Trophoblast cell (in vitro differentiated cells and primary cell): ENCODE measurements around the gene FAM193A.
"Not testable (repeated sequence)": the region's sequence is repeated elsewhere in the genome, so short reads cannot be mapped to it uniquely, and the experiment has no call there.

Experiments
- DNase-seq, 2 donors: peaks; one replicate each; pipeline ENCODE4 v3.0.0-alpha.2; 2016
- H2AFZ ChIP-seq: 2 replicates; pipeline ENCODE4 v1.6.1; 2013; ENCODE audit warnings: low read length, moderate library complexity, mild to moderate bottlenecking; ENCODE audit not compliant: insufficient read depth, poor library complexity
- H2AK5ac ChIP-seq: 2 replicates; pipeline ENCODE4 v1.6.1; 2013; ENCODE audit warnings: mild to moderate bottlenecking, low read length
- H2BK120ac ChIP-seq: 2 replicates; pipeline ENCODE4 v1.6.1; 2013; ENCODE audit warnings: low read length, mild to moderate bottlenecking, moderate library complexity; ENCODE audit not compliant: insufficient read depth, poor library complexity
- H2BK12ac ChIP-seq: 2 replicates; pipeline ENCODE4 v1.6.1; 2013; ENCODE audit warnings: mild to moderate bottlenecking, low read length, moderate library complexity
- H2BK5ac ChIP-seq: 2 replicates; pipeline ENCODE4 v1.6.1; 2013; ENCODE audit warnings: low read length, low read depth, moderate library complexity, mild to moderate bottlenecking; ENCODE audit not compliant: poor library complexity
- H3K14ac ChIP-seq: 2 replicates; pipeline ENCODE4 v1.6.1; 2013; ENCODE audit warnings: mild to moderate bottlenecking, low read length
- H3K18ac ChIP-seq: 2 replicates; pipeline ENCODE4 v1.6.1; 2013; ENCODE audit warnings: mild to moderate bottlenecking, low read length
- H3K23ac ChIP-seq: 2 replicates; pipeline ENCODE4 v1.6.1; 2013; ENCODE audit warnings: low read length
- H3K27ac ChIP-seq: 2 replicates; pipeline ENCODE4 v1.5.1; 2013; ENCODE audit warnings: low read depth, mild to moderate bottlenecking, inconsistent platforms, low read length, moderate library complexity
- H3K27me3 ChIP-seq: 2 replicates; pipeline ENCODE4 v1.6.1; 2013; ENCODE audit warnings: inconsistent platforms, mild to moderate bottlenecking, low read length, moderate library complexity; ENCODE audit not compliant: insufficient read depth
- H3K36me3 ChIP-seq, 2 experiments: 1 replicate in 1 of 2; 2 replicates in 1 of 2; pipeline ENCODE4 v1.6.1; 2013; ENCODE audit warnings: low read length in 2 of 2, mild to moderate bottlenecking in 2 of 2, moderate library complexity in 1 of 2; ENCODE audit not compliant: insufficient read depth in 2 of 2, control insufficient read depth in 1 of 2
- H3K4ac ChIP-seq: 2 replicates; pipeline ENCODE4 v1.6.1; 2013; ENCODE audit warnings: low read depth, mild to moderate bottlenecking, low read length, moderate library complexity
- H3K4me1 ChIP-seq, 2 experiments: 1 replicate in 1 of 2; 2 replicates in 1 of 2; pipeline ENCODE4 v1.6.1; 2013; ENCODE audit warnings: low read length in 2 of 2, mild to moderate bottlenecking in 2 of 2, moderate library complexity in 1 of 2; ENCODE audit not compliant: insufficient read depth in 2 of 2, control insufficient read depth in 1 of 2
- H3K4me2 ChIP-seq: 2 replicates; pipeline ENCODE4 v1.6.1; 2013; ENCODE audit warnings: inconsistent platforms, mild to moderate bottlenecking, low read length, moderate library complexity
- H3K4me3 ChIP-seq: 2 replicates; pipeline ENCODE4 v1.5.1; 2013; ENCODE audit warnings: mild to moderate bottlenecking, low read depth, low read length, inconsistent platforms
- H3K79me1 ChIP-seq: one replicate; pipeline ENCODE4 v1.6.1; 2013; ENCODE audit warnings: low read length
- H3K79me2 ChIP-seq: 2 replicates; pipeline ENCODE4 v1.6.1; 2013; ENCODE audit warnings: low read length, mild to moderate bottlenecking; ENCODE audit not compliant: control insufficient read depth, insufficient read depth, poor library complexity
- H3K9ac ChIP-seq: 2 replicates; pipeline ENCODE4 v1.6.1; 2013; ENCODE audit warnings: mild to moderate bottlenecking, low read length
- H3K9me3 ChIP-seq: 2 replicates; pipeline ENCODE4 v1.6.1; 2013; ENCODE audit warnings: low read depth, mild to moderate bottlenecking, control low read depth, inconsistent platforms, low read length; ENCODE audit not compliant: insufficient read depth
- H4K12ac ChIP-seq: 2 replicates; pipeline ENCODE4 v1.6.1; 2013; ENCODE audit warnings: low read depth, mild to moderate bottlenecking, low read length, moderate library complexity
- H4K8ac ChIP-seq: 2 replicates; pipeline ENCODE4 v1.6.1; 2013; ENCODE audit warnings: low read depth, mild to moderate bottlenecking, low read length, moderate library complexity
- H4K91ac ChIP-seq: one replicate; pipeline ENCODE4 v1.6.1; 2013; ENCODE audit warnings: low read depth, mild to moderate bottlenecking, low read length, moderate library complexity
- WGBS: extraction: QIAGEN DNeasy Blood & Tissue Kit; methylation state at CpG from one replicate; pipeline ENCODE4 v1.1.7; 2013; ENCODE audit warnings: missing lambda C conversion rate; ENCODE audit not compliant: insufficient read length, insufficient coverage; ENCODE audit errors: extremely low coverage; 5-methylcytosine and 5-hydroxymethylcytosine counted together

Gene FAM193A

DNA sequence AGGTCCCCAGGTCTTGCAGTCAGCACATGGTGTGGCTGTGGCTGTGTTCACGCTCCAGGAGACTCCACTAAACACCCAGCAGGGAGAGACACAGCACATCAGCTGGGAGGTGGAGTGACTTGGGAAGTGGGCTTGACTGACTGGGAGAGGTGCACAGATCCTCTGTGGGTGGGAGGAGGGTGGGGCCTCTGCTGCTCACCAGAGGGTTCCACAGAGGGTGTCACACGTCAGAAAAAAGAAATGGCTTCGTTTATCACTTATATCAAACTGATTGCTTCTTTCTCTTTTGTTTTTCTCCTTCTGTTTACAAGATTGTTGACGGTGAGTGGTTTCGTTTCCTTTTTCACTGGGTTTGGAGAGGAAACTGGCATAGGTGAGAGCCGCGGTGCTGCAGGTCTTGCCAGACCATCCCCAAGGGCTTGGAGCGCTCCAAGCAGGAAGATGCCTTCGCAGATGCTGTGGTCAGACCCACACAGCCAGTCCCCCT, 24.8 kb upstream of the FAM193A start:
- H2BK120ac ChIP-seq: no peak overlapping the region
- H3K4me1 ChIP-seq: no peaks in the 10 kb centered on the region
- H3K79me2 ChIP-seq: no peaks in the 10 kb centered on the region
- H3K4me2 ChIP-seq: no peak overlapping the region
- H3K23ac ChIP-seq: no peak overlapping the region
- no peak overlapping the region for H3K18ac ChIP-seq
- no peaks in the 10 kb centered on the region for H3K9me3 ChIP-seq
- no peak overlapping the region for H4K12ac ChIP-seq
- H2BK12ac ChIP-seq: no peak overlapping the region
- no peak overlapping the region for H4K8ac ChIP-seq
- no peak overlapping the region for H3K27ac ChIP-seq
- no peak overlapping the region for H3K14ac ChIP-seq
- H3K27me3 ChIP-seq: no peaks in the 10 kb centered on the region
- H3K4ac ChIP-seq: no peak overlapping the region
- no peaks in the 10 kb centered on the region for H3K79me1 ChIP-seq
- H2AFZ ChIP-seq: no peak overlapping the region
- H3K36me3 ChIP-seq: peaks cover 71 to 75% of the 10 kb centered on the region in 2 experiments
- no peak overlapping the region for H2BK5ac ChIP-seq
- no peak overlapping the region for H3K9ac ChIP-seq
- DNase-seq: no peak
- no peak overlapping the region for H3K4me3 ChIP-seq
- no CpG with 5 or more reads among the region's 9 CpGs for WGBS
- H4K91ac ChIP-seq: no peak overlapping the region
- no peak overlapping the region for H2AK5ac ChIP-seq

DNA sequence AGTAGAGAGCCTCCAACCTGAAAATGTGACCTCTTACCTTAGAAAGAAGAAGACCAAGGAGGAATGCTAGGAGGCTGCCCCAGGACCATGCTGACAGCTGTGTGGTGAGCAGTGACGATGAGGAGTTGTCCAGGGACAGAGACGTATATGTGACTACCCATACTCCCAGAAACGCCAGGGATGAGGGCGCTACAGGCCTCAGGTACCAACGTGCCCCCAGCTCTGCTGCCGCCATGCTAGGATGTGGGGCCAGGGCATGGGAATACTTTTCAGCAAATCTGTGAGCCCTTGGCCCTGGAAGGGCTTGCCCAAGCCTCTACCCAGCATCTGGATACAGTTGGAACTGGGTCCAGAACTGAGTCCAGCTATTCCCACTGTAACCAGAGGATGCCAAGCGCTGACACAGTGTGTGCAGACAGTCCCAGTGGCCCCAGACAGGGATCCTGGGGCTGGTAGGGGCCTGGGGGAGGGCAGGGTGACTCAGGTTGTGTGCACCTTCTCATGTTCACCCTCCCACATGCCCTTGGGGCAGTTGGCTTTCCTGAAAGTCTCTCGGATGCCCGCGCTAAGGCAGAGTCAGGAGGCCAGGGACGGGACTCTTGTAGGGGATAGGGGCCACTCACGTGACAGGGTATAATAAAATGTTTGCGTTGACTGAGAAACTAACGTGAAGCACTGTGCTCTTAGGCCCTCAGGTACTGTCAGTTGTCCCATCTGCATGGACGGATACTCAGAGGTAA, 23.9 kb upstream of the FAM193A start:
- Histone ChIP-seq H4K12ac (no peak overlapping the region), H2AFZ (no peak overlapping the region), H3K4me2 (no peak overlapping the region), H3K4ac (no peak overlapping the region), H3K14ac (no peak overlapping the region), H3K36me3 (peaks cover 67 to 70% of the 10 kb centered on the region in 2 experiments), H3K9ac (no peak overlapping the region), H2AK5ac (no peak overlapping the region), H3K9me3 (no peaks in the 10 kb centered on the region), H3K23ac (no peak overlapping the region), H2BK120ac (no peak overlapping the region), H3K27ac (no peak overlapping the region), H3K79me2 (no peaks in the 10 kb centered on the region), H3K27me3 (no peaks in the 10 kb centered on the region), H4K91ac (no peak overlapping the region), H2BK12ac (no peak overlapping the region), H4K8ac (no peak overlapping the region), H2BK5ac (no peak overlapping the region), H3K18ac (no peak overlapping the region), H3K79me1 (no peaks in the 10 kb centered on the region), H3K4me1 (no peaks in the 10 kb centered on the region), H3K4me3 (no peak overlapping the region)
- no CpG with 5 or more reads among the region's 15 CpGs for WGBS
- peak; percentile 80 to 88 for DNase-seq

DNA sequence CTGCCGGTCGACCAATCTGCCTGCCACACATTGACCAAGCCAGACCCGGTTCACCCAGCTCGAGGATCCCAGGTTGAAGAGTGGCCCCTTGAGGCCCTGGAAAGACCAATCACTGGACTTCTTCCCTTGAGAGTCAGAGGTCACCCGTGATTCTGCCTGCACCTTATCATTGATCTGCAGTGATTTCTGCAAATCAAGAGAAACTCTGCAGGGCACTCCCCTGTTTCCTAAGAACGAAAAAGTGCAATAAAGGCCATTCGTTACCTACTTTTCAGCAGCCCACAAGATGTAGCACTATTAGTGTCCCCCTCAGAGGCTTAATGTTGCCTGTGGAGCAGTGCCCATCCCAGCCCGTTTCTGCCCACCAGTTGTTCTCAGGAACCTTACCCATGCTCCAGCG, 22.3 kb upstream of the FAM193A start:
- not testable (repeated sequence) for H3K79me2 ChIP-seq

DNA sequence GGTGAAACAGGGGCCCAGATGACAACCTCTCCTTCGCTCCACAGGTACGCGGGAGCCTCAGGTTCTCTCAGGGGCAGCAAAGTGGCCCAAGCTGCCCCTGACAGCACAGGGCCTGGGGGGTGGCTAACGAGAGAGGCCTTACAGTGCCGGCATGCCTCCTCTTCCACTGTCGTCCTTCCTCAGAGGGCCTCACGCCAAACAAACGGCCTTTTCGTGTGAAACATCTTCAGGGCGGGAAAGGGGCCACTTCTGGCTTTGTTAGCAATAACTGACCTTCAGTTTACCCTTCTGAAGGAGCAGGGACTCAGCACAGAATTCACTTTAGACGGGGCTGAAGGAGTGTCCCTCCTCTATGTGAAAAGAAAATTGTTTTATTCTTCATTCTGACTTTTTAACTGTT, 21.5 kb upstream of the FAM193A start:
- H3K79me1 ChIP-seq, H3K4ac ChIP-seq, DNase-seq, H3K4me3 ChIP-seq, H4K12ac ChIP-seq, H3K23ac ChIP-seq, H2BK5ac ChIP-seq, H3K14ac ChIP-seq, H2BK12ac ChIP-seq, H3K79me2 ChIP-seq, H3K18ac ChIP-seq, H3K27ac ChIP-seq, H3K4me2 ChIP-seq, H2BK120ac ChIP-seq, H3K9ac ChIP-seq, H4K91ac ChIP-seq, H3K9me3 ChIP-seq, H2AFZ ChIP-seq, H3K4me1 ChIP-seq, H4K8ac ChIP-seq, H3K27me3 ChIP-seq, H2AK5ac ChIP-seq: not testable (repeated sequence)
- WGBS: no CpG with 5 or more reads among the region's 11 CpGs
- peaks cover 52 to 57% of the 10 kb centered on the region in 2 experiments for H3K36me3 ChIP-seq

More for the DNA sequence above, 22.3 kb upstream of the FAM193A start:
- peaks cover 58 to 61% of the 10 kb centered on the region in 2 experiments for H3K36me3 ChIP-seq
- not testable (repeated sequence) for H3K27me3 ChIP-seq, H2AFZ ChIP-seq, H3K9me3 ChIP-seq, H2BK12ac ChIP-seq, H4K91ac ChIP-seq, H4K8ac ChIP-seq, H2BK5ac ChIP-seq, H4K12ac ChIP-seq, H3K27ac ChIP-seq, H3K23ac ChIP-seq, H3K18ac ChIP-seq, H3K4ac ChIP-seq, H3K4me1 ChIP-seq, H2BK120ac ChIP-seq, H3K79me1 ChIP-seq, H2AK5ac ChIP-seq, H3K4me3 ChIP-seq, H3K14ac ChIP-seq, DNase-seq, H3K4me2 ChIP-seq, H3K9ac ChIP-seq
- no CpG with 5 or more reads among the region's 9 CpGs for WGBS
